IMR-90 (cell line): ENCODE data around the gene RHOT2. TPM values are rescaled to one million over a fixed set of nuclear protein-coding genes. Genes with fewer than 3 reads are reported as not detected.

ENCODE experiments used
- ATAC-seq: fragments of 200-7000 bp; cut with Tn5 transposase; 2 replicates; pipeline ENCODE4 v1.9.1; 2020; ENCODE audit warnings: low read depth, mild to moderate bottlenecking, moderate library complexity
- Bru-seq: library from RNA; stranded (reverse); fragments of 400-500 nt; gene quantifications from one replicate; lab custom pipeline; 2021; lab: Mats Ljungman, UMichigan
- BruChase-seq, 2 experiments: library from RNA; stranded (reverse); fragments of 400-500 nt; gene quantifications; one replicate each; lab custom pipeline; 2021; lab: Mats Ljungman, UMichigan
- BruUV-seq: library from RNA; stranded (reverse); fragments of 400-500 nt; replicated peaks from 2 replicates; lab custom pipeline; 2021; lab: Mats Ljungman, UMichigan
- CTCF ChIA-PET: fragments of 300-600 bp; formaldehyde crosslinking; extraction: SDS; loops from one replicate; lab custom pipeline; 2021; ENCODE audit warnings: antibody characterized with exemption; lab: Yijun Ruan, JAX
- POLR2A ChIA-PET: fragments of 300-600 bp; sonication (Branson Sonifier 250); formaldehyde crosslinking; loops from one replicate; lab custom pipeline; 2022; ENCODE audit warnings: antibody characterized with exemption; ENCODE audit not compliant: unreplicated experiment; lab: Charles Lee
- DNase-seq: peaks from one replicate; pipeline ENCODE4 v3.0.0; 2013
- H2AFZ ChIP-seq: replicated peaks from 2 replicates; pipeline ENCODE3; 2013; ENCODE audit warnings: low read length, mild to moderate bottlenecking; ENCODE audit not compliant: poor library complexity
- H2AK5ac ChIP-seq: 2 replicates; pipeline ENCODE4 v1.6.1; 2013; ENCODE audit warnings: low read depth, low read length, inconsistent platforms
- H2AK9ac ChIP-seq: replicated peaks from 2 replicates; pipeline ENCODE3; 2013; ENCODE audit warnings: mild to moderate bottlenecking, low read depth, low read length, moderate library complexity; ENCODE audit not compliant: poor library complexity
- H2BK120ac ChIP-seq: 2 replicates; pipeline ENCODE4 v1.6.1; 2013; ENCODE audit warnings: low read depth, low read length, inconsistent platforms
- H2BK15ac ChIP-seq: 3 replicates; pipeline ENCODE4 v1.6.1; 2013; ENCODE audit warnings: low read depth, low read length, inconsistent platforms
- H2BK20ac ChIP-seq: 2 replicates; pipeline ENCODE4 v1.6.1; 2013; ENCODE audit warnings: low read depth, mild to moderate bottlenecking, inconsistent platforms, low read length, moderate library complexity
- H2BK5ac ChIP-seq: 2 replicates; pipeline ENCODE4 v1.6.1; 2013; ENCODE audit warnings: mild to moderate bottlenecking, low read depth, low read length, inconsistent platforms; ENCODE audit not compliant: poor library complexity, severe bottlenecking
- H3K14ac ChIP-seq: replicated peaks from 2 replicates; pipeline ENCODE4 v1.6.1; 2013; ENCODE audit warnings: low read depth, low read length, inconsistent platforms
- H3K18ac ChIP-seq: 2 replicates; pipeline ENCODE4 v1.6.1; 2013; ENCODE audit warnings: low read depth, low read length, control low read depth
- H3K23ac ChIP-seq: 2 replicates; pipeline ENCODE4 v1.6.1; 2013; ENCODE audit warnings: low read depth, low read length, inconsistent platforms
- H3K27ac ChIP-seq: 2 replicates; pipeline ENCODE4 v1.5.1; 2013; ENCODE audit warnings: mild to moderate bottlenecking, control low read depth, low read length; ENCODE audit not compliant: insufficient read depth
- H3K27me3 ChIP-seq: 2 replicates; pipeline ENCODE4 v1.6.1; 2013; ENCODE audit warnings: low read length; ENCODE audit not compliant: control insufficient read depth, insufficient read depth
- H3K36me3 ChIP-seq: 2 replicates; pipeline ENCODE4 v1.6.1; 2013; ENCODE audit warnings: low read length, mixed read lengths; ENCODE audit not compliant: control insufficient read depth, insufficient read depth
- H3K4ac ChIP-seq: 2 replicates; pipeline ENCODE4 v1.6.1; 2013; ENCODE audit warnings: low read depth, low read length, inconsistent platforms
- H3K4me1 ChIP-seq: 2 replicates; pipeline ENCODE4 v1.6.1; 2013; ENCODE audit warnings: low read length, mixed read lengths; ENCODE audit not compliant: control insufficient read depth, insufficient read depth
- H3K4me2 ChIP-seq: 2 replicates; pipeline ENCODE4 v1.6.1; 2013; ENCODE audit warnings: low read depth, mild to moderate bottlenecking, control low read depth, low read length, moderate library complexity
- H3K4me3 ChIP-seq: 2 replicates; pipeline ENCODE4 v1.5.1; 2013; ENCODE audit warnings: low read depth, mild to moderate bottlenecking, control low read depth, low read length, moderate library complexity; ENCODE audit not compliant: insufficient read depth
- H3K56ac ChIP-seq: 2 replicates; pipeline ENCODE4 v1.6.1; 2013; ENCODE audit warnings: low read length, inconsistent platforms; ENCODE audit not compliant: insufficient read depth; ENCODE audit errors: extremely low read depth
- H3K79me1 ChIP-seq, 2 experiments: 2 replicates each; pipeline ENCODE4 v1.6.1; 2013; ENCODE audit warnings: low read length in 2 of 2, inconsistent platforms in 1 of 2, low read depth in 1 of 2
- H3K9ac ChIP-seq: 2 replicates; pipeline ENCODE4 v1.6.1; 2013; ENCODE audit warnings: low read depth, low read length, control low read depth
- H3K9me1 ChIP-seq: 2 replicates; pipeline ENCODE4 v1.6.1; 2013; ENCODE audit warnings: low read length, inconsistent platforms; ENCODE audit not compliant: insufficient read depth
- H3K9me3 ChIP-seq: 2 replicates; pipeline ENCODE4 v1.6.1; 2013; ENCODE audit warnings: low read length; ENCODE audit not compliant: control insufficient read depth, insufficient read depth
- H4K20me1 ChIP-seq: 2 replicates; pipeline ENCODE4 v1.6.1; 2013; ENCODE audit warnings: low read length, inconsistent platforms; ENCODE audit not compliant: insufficient read depth
- H4K5ac ChIP-seq: 2 replicates; pipeline ENCODE4 v1.6.1; 2013; ENCODE audit warnings: mild to moderate bottlenecking, low read depth, low read length, control low read depth
- H4K8ac ChIP-seq, 2 experiments: 2 replicates each; pipeline ENCODE4 v1.6.1; 2013; ENCODE audit warnings: low read depth in 2 of 2, low read length in 2 of 2, control low read depth in 1 of 2, inconsistent platforms in 1 of 2
- H4K91ac ChIP-seq: 2 replicates; pipeline ENCODE4 v1.6.1; 2013; ENCODE audit warnings: low read depth, low read length, inconsistent platforms; ENCODE audit not compliant: insufficient read depth
- BHLHE40 ChIP-seq: fragments of 150-350 bp; IDR thresholded peaks from 2 replicates; pipeline ENCODE4 v1.6.1; 2016; ENCODE audit warnings: mild to moderate bottlenecking, low read depth, low read length
- CEBPB ChIP-seq: IDR thresholded peaks from 2 replicates; pipeline ENCODE4 v1.6.1; 2012; ENCODE audit warnings: low read depth, low read length, improper control_type of control experiment
- CHD1 ChIP-seq: IDR thresholded peaks from 2 replicates; pipeline ENCODE4 v1.6.1; 2012; ENCODE audit warnings: low read depth, low read length, improper control_type of control experiment
- ELK1 ChIP-seq: fragments of 150-350 bp; IDR thresholded peaks from 2 replicates; pipeline ENCODE4 v1.6.1; 2016; ENCODE audit warnings: low read depth, mild to moderate bottlenecking, low read length, moderate library complexity, borderline replicate concordance
- MAFK ChIP-seq: IDR thresholded peaks from 2 replicates; pipeline ENCODE4 v1.6.1; 2012; ENCODE audit warnings: low read depth, low read length, improper control_type of control experiment
- MAZ ChIP-seq: IDR thresholded peaks from 2 replicates; pipeline ENCODE4 v1.6.1; 2012; ENCODE audit warnings: low read depth, mild to moderate bottlenecking, low read length, improper control_type of control experiment, moderate library complexity, borderline replicate concordance
- MXI1 ChIP-seq: IDR thresholded peaks from 2 replicates; pipeline ENCODE4 v1.6.1; 2012; ENCODE audit warnings: low read depth, mild to moderate bottlenecking, low read length, moderate library complexity, borderline replicate concordance
- NFE2L2 ChIP-seq: fragments of 150-350 bp; IDR thresholded peaks from 2 replicates; pipeline ENCODE4 v1.6.1; 2016; ENCODE audit warnings: low read depth, mild to moderate bottlenecking, low read length
- POLR2A ChIP-seq: IDR thresholded peaks from 2 replicates; pipeline ENCODE4 v1.6.1; 2012; ENCODE audit warnings: mild to moderate bottlenecking, low read depth, low read length
- RAD21 ChIP-seq: IDR thresholded peaks from 2 replicates; pipeline ENCODE4 v1.6.1; 2012; ENCODE audit warnings: low read length, improper control_type of control experiment
- RFX5 ChIP-seq: IDR thresholded peaks from 2 replicates; pipeline ENCODE4 v1.8.0; 2012; ENCODE audit warnings: low read depth, mild to moderate bottlenecking, low read length, moderate library complexity
- SMC3 ChIP-seq: fragments of 150-350 bp; IDR thresholded peaks from 2 replicates; pipeline ENCODE4 v1.6.1; 2016; ENCODE audit warnings: low read depth, mild to moderate bottlenecking, antibody characterized with exemption, low read length, moderate library complexity
- WGBS, 2 experiments: methylation state at CpG; one replicate each; pipeline versions ENCODE4 v1.1.5 to v1.1.7; 2013; ENCODE audit warnings: missing lambda C conversion rate in 2 of 2; ENCODE audit not compliant: insufficient read length in 1 of 2; ENCODE audit errors: extremely low coverage in 2 of 2; 5-methylcytosine and 5-hydroxymethylcytosine counted together
- dilution Hi-C: fragments of 300-500 bp; cut with HindIII; formaldehyde crosslinking; loops from one replicate; pipeline ENCODE4 v1.14.3; 2018; ENCODE audit warnings: low sequenced_read_pairs; ENCODE audit not compliant: unreplicated experiment
- in situ Hi-C: fragments of 300-500 bp; cut with MboI; formaldehyde crosslinking; loops from 3 replicates; pipeline ENCODE4 v1.14.3; 2019; ENCODE audit warnings: low sequenced_read_pairs, inconsistent platforms, mixed read lengths
- intact Hi-C: fragments of 100-400 bp; cut with micrococcal nuclease; formaldehyde crosslinking; loops from 2 replicates; pipeline ENCODE4 v1.10.0; 2022
- long read RNA-seq: library from polyadenylated mRNA; unstranded; transcript quantifications from one replicate; pipeline ENCODE4 v2.0.0, GENCODE V29; 2021; ENCODE audit not compliant: unreplicated experiment
- polyA plus RNA-seq, 3 experiments: library from polyadenylated mRNA; depleted of rRNA; stranded (reverse); fragments of >200 nt; gene quantifications; 2 replicates each; pipeline ENCODE4 v1.2.3, GENCODE V29; 2012; ENCODE audit warnings: low replicate concordance in 1 of 3
- total RNA-seq: library from RNA; depleted of rRNA; stranded (reverse); fragments of >200 nt; gene quantifications from 2 replicates; pipeline ENCODE4 v1.2.3, GENCODE V29; 2012; rRNA removed
- TF ChIP-seq, protein P1 (sequence below): conservative IDR thresholded peaks from 2 replicates; pipeline ENCODE4 v1.5.1; 2012; ENCODE audit warnings: mild to moderate bottlenecking, low read depth, low read length, improper control_type of control experiment

Gene RHOT2
- total RNA-seq (20.0 and 20.3 TPM in 2 replicates), polyA plus RNA-seq (2012; rRNA removed) (181 and 228 TPM in 2 replicates), Bru-seq, nascent RNA (percentile 59 among the genes with signal in this experiment), BruChase-seq, experiment 1, labeled RNA remaining after a 6-hour chase (percentile 82 among the genes with signal in this experiment), BruChase-seq, experiment 2, labeled RNA remaining after a 2-hour chase (percentile 76 among the genes with signal in this experiment)
- 70.1 and 99.5 TPM in 2 replicates for polyA plus RNA-seq (2012; cell fraction: cytosol; rRNA removed)
- polyA plus RNA-seq (2012; cell fraction: nucleus; rRNA removed; ENCODE audit: low replicate concordance), result 1,124 and 3,095 TPM in 2 replicates
- long read RNA-seq, transcript RHOT2-201 (19 exons, 2,539 nt), result major isoform, 25 of 180 reads
- long read RNA-seq, partial matches to known transcripts, result 44 of 180 reads
- long read RNA-seq, other reads (novel, unspliced or antisense), result 108 of 180 reads

GRCh38 chr16:667780-668518 lies at the start of gene RHOT2:
Gene RHOT2, plus strand, starts transcription at chr16:668132. Its CDS starts 68 bp downstream, at chr16:668200.
- H2AK9ac ChIP-seq, result peak within 1 kb of the TSS; percentile 100
- H2BK120ac ChIP-seq, result peak within 1 kb of the TSS; percentile 74; the same call in 1 of the 2 replicates
- peak within 1 kb of the TSS; percentile 74 for H4K91ac ChIP-seq
- ATAC-seq, result peak; percentile 97
- intact Hi-C loops, result no loop called here
- peak within 1 kb of the TSS; percentile 90; the same call in 1 of the 2 replicates for H3K23ac ChIP-seq
- dilution Hi-C loops, result no loop called here
- H3K36me3 ChIP-seq, result peaks cover 36% of the 10 kb centered on the region
- H3K9me1 ChIP-seq, result peaks cover 6% of the 10 kb centered on the region
- DNase-seq, result peak; percentile 85
- no peak within 1 kb of the TSS for H3K18ac ChIP-seq
- H3K4ac ChIP-seq, result peak within 1 kb of the TSS; percentile 97
- 0% methylated on average over 40 of the region's 78 CpGs; no CpG with 5 or more reads in 1 of the 2 experiments for WGBS, 2 experiments
- H3K27ac ChIP-seq, result peak within 1 kb of the TSS; percentile 69
- peak within 1 kb of the TSS; percentile 81 for H2AK5ac ChIP-seq
- no peaks in the 10 kb centered on the region for H3K27me3 ChIP-seq
- 0 out of 2 replicates have a peak within 1 kb of the TSS, but pooled peaks have one; percentile 54 for H2BK20ac ChIP-seq
- H3K9ac ChIP-seq, result peak within 1 kb of the TSS; percentile 76
- H3K4me2 ChIP-seq, result peak within 1 kb of the TSS; percentile 93
- in situ Hi-C loops, result no loop called here
- peaks cover 13% of the 10 kb centered on the region for H4K20me1 ChIP-seq
- 0 out of 2 replicates have a peak within 1 kb of the TSS, but pooled peaks have one; percentile 21 for H3K56ac ChIP-seq
- POLR2A ChIA-PET, result no interaction called here
- H2AFZ ChIP-seq, result peak within 1 kb of the TSS; percentile 97
- H2BK15ac ChIP-seq, result no peak within 1 kb of the TSS
- H4K8ac ChIP-seq, result peak within 1 kb of the TSS; percentile 76 to 99
- H3K4me3 ChIP-seq, result peak within 1 kb of the TSS; percentile 68
- peaks cover 6% of the 10 kb centered on the region for H3K4me1 ChIP-seq
- CTCF ChIA-PET, result no interaction called here
- no peaks in the 10 kb centered on the region for H3K9me3 ChIP-seq
- H4K5ac ChIP-seq, result peak within 1 kb of the TSS; percentile 94
- H2BK5ac ChIP-seq, result peak within 1 kb of the TSS; percentile 62
- peak within 1 kb of the TSS; percentile 99 for H3K14ac ChIP-seq
- no TSS peak for BruUV-seq
- peaks cover 0 to 28% of the 10 kb centered on the region in 2 experiments; a peak in 1 of 4 replicates for H3K79me1 ChIP-seq
- TF ChIP-seq RFX5 (no peak), POLR2A (peak; percentile 82), CHD1 (no peak), BHLHE40 (no peak), CEBPB (peak; percentile 74), NFE2L2 (no peak), RAD21 (peak; percentile 59), MAZ (peak; percentile 99), SMC3 (peak; percentile 63), MXI1 (peak; percentile 29; the same call in 1 of the 2 replicates), ELK1 (0 out of 2 replicates have a peak, but pooled peaks have one; percentile 64), MAFK (no peak)
- TF ChIP-seq, protein P1, sequence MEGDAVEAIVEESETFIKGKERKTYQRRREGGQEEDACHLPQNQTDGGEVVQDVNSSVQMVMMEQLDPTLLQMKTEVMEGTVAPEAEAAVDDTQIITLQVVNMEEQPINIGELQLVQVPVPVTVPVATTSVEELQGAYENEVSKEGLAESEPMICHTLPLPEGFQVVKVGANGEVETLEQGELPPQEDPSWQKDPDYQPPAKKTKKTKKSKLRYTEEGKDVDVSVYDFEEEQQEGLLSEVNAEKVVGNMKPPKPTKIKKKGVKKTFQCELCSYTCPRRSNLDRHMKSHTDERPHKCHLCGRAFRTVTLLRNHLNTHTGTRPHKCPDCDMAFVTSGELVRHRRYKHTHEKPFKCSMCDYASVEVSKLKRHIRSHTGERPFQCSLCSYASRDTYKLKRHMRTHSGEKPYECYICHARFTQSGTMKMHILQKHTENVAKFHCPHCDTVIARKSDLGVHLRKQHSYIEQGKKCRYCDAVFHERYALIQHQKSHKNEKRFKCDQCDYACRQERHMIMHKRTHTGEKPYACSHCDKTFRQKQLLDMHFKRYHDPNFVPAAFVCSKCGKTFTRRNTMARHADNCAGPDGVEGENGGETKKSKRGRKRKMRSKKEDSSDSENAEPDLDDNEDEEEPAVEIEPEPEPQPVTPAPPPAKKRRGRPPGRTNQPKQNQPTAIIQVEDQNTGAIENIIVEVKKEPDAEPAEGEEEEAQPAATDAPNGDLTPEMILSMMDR, result peak; percentile 98
